Neutrophil (primary cell): ENCODE measurements around the gene PLD5.
"Not testable (repeated sequence)": the region's sequence is repeated elsewhere in the genome, so short reads cannot be mapped to it uniquely, and the experiment has no call there.

ENCODE experiments used
- H3K27ac ChIP-seq: fragments of 200-600 bp; sonication (generic); 2 replicates; pipeline ENCODE4 v1.5.1; 2016; ENCODE audit warnings: mild to moderate bottlenecking, moderate library complexity
- H3K27me3 ChIP-seq: fragments of 200-600 bp; sonication (generic); 2 replicates; pipeline ENCODE4 v1.6.0; 2016; ENCODE audit warnings: mild to moderate bottlenecking
- H3K36me3 ChIP-seq: fragments of 200-600 bp; sonication (generic); 2 replicates; pipeline ENCODE4 v1.5.1; 2017
- H3K4me1 ChIP-seq, 2 experiments: fragments of 200-600 bp in 1 of 2; sonication (generic) in 1 of 2; 1 replicate in 1 of 2; 2 replicates in 1 of 2; pipeline versions ENCODE4 v1.5.1 to v1.6.1; 2013 to 2016; ENCODE audit warnings: low read depth in 1 of 2, low read length in 1 of 2, mild to moderate bottlenecking in 1 of 2, moderate library complexity in 1 of 2; ENCODE audit not compliant: control insufficient read depth in 1 of 2, insufficient read depth in 1 of 2
- H3K4me3 ChIP-seq, 2 experiments: fragments of 200-600 bp in 1 of 2; sonication (generic) in 1 of 2; 1 replicate in 1 of 2; 2 replicates in 1 of 2; pipeline ENCODE4 v1.5.1; 2013 to 2016; ENCODE audit warnings: low read depth in 1 of 2, low read length in 1 of 2, mild to moderate bottlenecking in 1 of 2, moderate library complexity in 1 of 2
- H3K9me3 ChIP-seq: fragments of 200-600 bp; sonication (generic); 2 replicates; pipeline ENCODE4 v1.5.1; 2016
- CTCF ChIP-seq: fragments of 200-600 bp; sonication (generic); IDR thresholded peaks from 2 replicates; pipeline ENCODE4 v1.5.1; 2016; ENCODE audit warnings: antibody characterized with exemption

Gene PLD5

GRCh38 chr1:242318140-242318539 is 206.4 kb downstream of the PLD5 start:
- Histone ChIP-seq H3K4me3 (no peak overlapping the region), H3K9me3 (no peaks in the 10 kb centered on the region), H3K27ac (no peak overlapping the region), H3K4me1 (no peaks in the 10 kb centered on the region), H3K36me3 (no peaks in the 10 kb centered on the region), H3K27me3 (no peaks in the 10 kb centered on the region)
- TF ChIP-seq CTCF = no peak

GRCh38 chr1:242314865-242315264 is 209.6 kb downstream of the PLD5 start:
- H3K4me1 ChIP-seq, H3K36me3 ChIP-seq, H3K4me3 ChIP-seq, H3K27me3 ChIP-seq, H3K27ac ChIP-seq, H3K9me3 ChIP-seq: not testable (repeated sequence)

- H3K36me3 ChIP-seq, H3K4me3 ChIP-seq, H3K27me3 ChIP-seq, H3K4me1 ChIP-seq, H3K9me3 ChIP-seq, H3K27ac ChIP-seq: not testable (repeated sequence)
Measured at GRCh38 chr1:242314085-242314649, 210.3 kb downstream of the PLD5 start.

GRCh38 chr1:242308681-242309080 is 215.8 kb downstream of the PLD5 start:
- H3K27me3 ChIP-seq, H3K9me3 ChIP-seq, H3K27ac ChIP-seq, H3K4me3 ChIP-seq, H3K36me3 ChIP-seq, H3K4me1 ChIP-seq: not testable (repeated sequence)

GRCh38 chr1:242293781-242294180 is 230.7 kb downstream of the PLD5 start:
- H3K27me3 ChIP-seq, H3K36me3 ChIP-seq, H3K4me3 ChIP-seq, H3K9me3 ChIP-seq, H3K27ac ChIP-seq, H3K4me1 ChIP-seq: not testable (repeated sequence)

- not testable (repeated sequence) for H3K27ac ChIP-seq, H3K36me3 ChIP-seq, H3K4me1 ChIP-seq, H3K27me3 ChIP-seq, H3K4me3 ChIP-seq, H3K9me3 ChIP-seq
Measured at GRCh38 chr1:242288067-242288466, 236.4 kb downstream of the PLD5 start.

GRCh38 chr1:242282758-242283485 is 241.6 kb downstream of the PLD5 start:
- not testable (repeated sequence) for H3K27me3 ChIP-seq, H3K27ac ChIP-seq, H3K4me3 ChIP-seq, H3K9me3 ChIP-seq, H3K36me3 ChIP-seq, H3K4me1 ChIP-seq

GRCh38 chr1:242278406-242278805 is 246.1 kb downstream of the PLD5 start:
- H3K36me3 ChIP-seq, H3K27ac ChIP-seq, H3K27me3 ChIP-seq, H3K4me3 ChIP-seq, H3K9me3 ChIP-seq, H3K4me1 ChIP-seq: not testable (repeated sequence)

GRCh38 chr1:242276769-242277168 is 247.7 kb downstream of the PLD5 start:
- not testable (repeated sequence) for H3K4me3 ChIP-seq, H3K4me1 ChIP-seq, H3K27me3 ChIP-seq, H3K27ac ChIP-seq, H3K36me3 ChIP-seq, H3K9me3 ChIP-seq

- H3K4me3 ChIP-seq, H3K27me3 ChIP-seq, H3K36me3 ChIP-seq, H3K27ac ChIP-seq, H3K4me1 ChIP-seq, H3K9me3 ChIP-seq: not testable (repeated sequence)
Measured at GRCh38 chr1:242267004-242267403, 257.5 kb downstream of the PLD5 start.

- H3K4me1 ChIP-seq, H3K9me3 ChIP-seq, H3K27me3 ChIP-seq, H3K4me3 ChIP-seq, H3K36me3 ChIP-seq, H3K27ac ChIP-seq: not testable (repeated sequence)
Measured at GRCh38 chr1:242264419-242264818, 260.1 kb downstream of the PLD5 start.
